ENCODE measurements around the gene FCER2.

- TF ChIP-seq, protein P1, sequence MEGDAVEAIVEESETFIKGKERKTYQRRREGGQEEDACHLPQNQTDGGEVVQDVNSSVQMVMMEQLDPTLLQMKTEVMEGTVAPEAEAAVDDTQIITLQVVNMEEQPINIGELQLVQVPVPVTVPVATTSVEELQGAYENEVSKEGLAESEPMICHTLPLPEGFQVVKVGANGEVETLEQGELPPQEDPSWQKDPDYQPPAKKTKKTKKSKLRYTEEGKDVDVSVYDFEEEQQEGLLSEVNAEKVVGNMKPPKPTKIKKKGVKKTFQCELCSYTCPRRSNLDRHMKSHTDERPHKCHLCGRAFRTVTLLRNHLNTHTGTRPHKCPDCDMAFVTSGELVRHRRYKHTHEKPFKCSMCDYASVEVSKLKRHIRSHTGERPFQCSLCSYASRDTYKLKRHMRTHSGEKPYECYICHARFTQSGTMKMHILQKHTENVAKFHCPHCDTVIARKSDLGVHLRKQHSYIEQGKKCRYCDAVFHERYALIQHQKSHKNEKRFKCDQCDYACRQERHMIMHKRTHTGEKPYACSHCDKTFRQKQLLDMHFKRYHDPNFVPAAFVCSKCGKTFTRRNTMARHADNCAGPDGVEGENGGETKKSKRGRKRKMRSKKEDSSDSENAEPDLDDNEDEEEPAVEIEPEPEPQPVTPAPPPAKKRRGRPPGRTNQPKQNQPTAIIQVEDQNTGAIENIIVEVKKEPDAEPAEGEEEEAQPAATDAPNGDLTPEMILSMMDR (IDR thresholded peaks at IDR 0.05): no peak
- TF ChIP-seq POLR2A (IDR thresholded peaks at IDR 0.05) (no peak), EP300 (IDR thresholded peaks at IDR 0.05) (no peak)
These were observed 57.4 kb downstream of the FCER2 start for GRCh38 chr19:7644550-7644877.
